Parathyroid adenoma (tissue), 2 donors: ENCODE results near the gene KLF12.

Experiments
- H2AFZ ChIP-seq: fragments of 300-600 bp; sonication (generic); one replicate; pipeline ENCODE4 v1.7.0; 2017; ENCODE audit warnings: antibody characterized with exemption, mild to moderate bottlenecking
- H3K27ac ChIP-seq: fragments of 300-600 bp; sonication (generic); one replicate; pipeline ENCODE4 v1.7.0; 2017
- H3K27me3 ChIP-seq: fragments of 300-600 bp; sonication (generic); one replicate; pipeline ENCODE4 v1.7.0; 2017; ENCODE audit warnings: low read length; ENCODE audit not compliant: control insufficient read depth, insufficient read depth
- H3K36me3 ChIP-seq: fragments of 300-600 bp; sonication (generic); one replicate; pipeline ENCODE4 v1.7.0; 2017; ENCODE audit warnings: low read length; ENCODE audit not compliant: control insufficient read depth, insufficient read depth
- H3K4me1 ChIP-seq: fragments of 300-600 bp; sonication (generic); one replicate; pipeline ENCODE4 v1.7.0; 2017; ENCODE audit warnings: control low read depth
- H3K4me2 ChIP-seq: fragments of 300-600 bp; sonication (generic); one replicate; pipeline ENCODE4 v1.7.0; 2017; ENCODE audit warnings: low read length
- H3K4me3 ChIP-seq: fragments of 300-600 bp; sonication (generic); one replicate; pipeline ENCODE4 v1.7.0; 2017; ENCODE audit warnings: low read depth, low read length
- H3K79me2 ChIP-seq: fragments of 300-600 bp; sonication (generic); one replicate; pipeline ENCODE4 v1.7.0; 2017; ENCODE audit warnings: control low read depth
- H3K9ac ChIP-seq: fragments of 300-600 bp; sonication (generic); one replicate; pipeline ENCODE4 v1.7.0; 2017; ENCODE audit warnings: mild to moderate bottlenecking
- H3K9me3 ChIP-seq: fragments of 300-600 bp; sonication (generic); one replicate; pipeline ENCODE4 v1.7.0; 2017; ENCODE audit warnings: low read length; ENCODE audit not compliant: control insufficient read depth
- TF ChIP-seq, protein P1 (sequence below): fragments of 300-600 bp; sonication (generic); IDR thresholded peaks from one replicate; pipeline ENCODE4 v1.7.0; 2017; ENCODE audit warnings: antibody characterized with exemption, mild to moderate bottlenecking
- donor health status: primary hyperparathyroidism.

KLF12 gene

DNA sequence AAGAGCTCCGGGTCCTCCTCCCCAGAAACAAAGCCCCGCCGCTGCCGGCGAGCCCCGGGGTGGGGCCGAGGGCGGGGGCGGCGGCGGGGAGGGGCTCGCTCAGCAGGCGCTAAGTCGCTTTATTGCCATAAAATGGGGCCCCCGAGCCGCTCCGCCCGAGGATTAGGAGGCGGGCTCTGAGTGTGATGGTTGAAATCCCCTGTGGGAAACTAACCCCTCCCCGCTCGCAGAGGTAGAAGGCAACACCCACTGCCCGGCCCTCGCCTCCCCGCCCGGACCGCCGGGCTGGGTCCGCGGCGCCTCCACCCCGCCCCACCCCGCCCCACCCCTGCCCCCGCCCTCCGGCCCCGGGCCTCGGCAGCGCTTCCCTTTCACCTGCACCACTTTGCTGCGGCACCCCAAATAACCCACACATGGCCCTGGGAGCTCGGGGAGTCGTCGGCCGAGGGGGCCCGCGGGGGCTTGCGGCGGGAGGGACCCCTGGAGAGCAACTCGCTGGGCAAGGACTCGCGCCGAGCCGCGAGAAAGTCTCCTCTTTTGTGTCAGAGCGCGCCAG, at the start of gene KLF12:
Gene KLF12 (minus strand): TSS at position 184 of the 556 bp plus-strand sequence.
- H3K4me3 ChIP-seq = peak within 1 kb of the TSS; percentile 64
- no peak within 1 kb of the TSS for H3K9ac ChIP-seq
- no peaks in the 10 kb centered on the region for H3K9me3 ChIP-seq
- H3K36me3 ChIP-seq = no peaks in the 10 kb centered on the region
- no peaks in the 10 kb centered on the region for H3K79me2 ChIP-seq
- no peaks in the 10 kb centered on the region for H3K27me3 ChIP-seq
- no peaks in the 10 kb centered on the region for H3K4me1 ChIP-seq
- TF ChIP-seq, protein P1, sequence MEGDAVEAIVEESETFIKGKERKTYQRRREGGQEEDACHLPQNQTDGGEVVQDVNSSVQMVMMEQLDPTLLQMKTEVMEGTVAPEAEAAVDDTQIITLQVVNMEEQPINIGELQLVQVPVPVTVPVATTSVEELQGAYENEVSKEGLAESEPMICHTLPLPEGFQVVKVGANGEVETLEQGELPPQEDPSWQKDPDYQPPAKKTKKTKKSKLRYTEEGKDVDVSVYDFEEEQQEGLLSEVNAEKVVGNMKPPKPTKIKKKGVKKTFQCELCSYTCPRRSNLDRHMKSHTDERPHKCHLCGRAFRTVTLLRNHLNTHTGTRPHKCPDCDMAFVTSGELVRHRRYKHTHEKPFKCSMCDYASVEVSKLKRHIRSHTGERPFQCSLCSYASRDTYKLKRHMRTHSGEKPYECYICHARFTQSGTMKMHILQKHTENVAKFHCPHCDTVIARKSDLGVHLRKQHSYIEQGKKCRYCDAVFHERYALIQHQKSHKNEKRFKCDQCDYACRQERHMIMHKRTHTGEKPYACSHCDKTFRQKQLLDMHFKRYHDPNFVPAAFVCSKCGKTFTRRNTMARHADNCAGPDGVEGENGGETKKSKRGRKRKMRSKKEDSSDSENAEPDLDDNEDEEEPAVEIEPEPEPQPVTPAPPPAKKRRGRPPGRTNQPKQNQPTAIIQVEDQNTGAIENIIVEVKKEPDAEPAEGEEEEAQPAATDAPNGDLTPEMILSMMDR = no peak
- peak within 1 kb of the TSS; percentile 93 for H2AFZ ChIP-seq
- peak within 1 kb of the TSS; percentile 83 for H3K4me2 ChIP-seq
- peak within 1 kb of the TSS; percentile 74 for H3K27ac ChIP-seq

DNA sequence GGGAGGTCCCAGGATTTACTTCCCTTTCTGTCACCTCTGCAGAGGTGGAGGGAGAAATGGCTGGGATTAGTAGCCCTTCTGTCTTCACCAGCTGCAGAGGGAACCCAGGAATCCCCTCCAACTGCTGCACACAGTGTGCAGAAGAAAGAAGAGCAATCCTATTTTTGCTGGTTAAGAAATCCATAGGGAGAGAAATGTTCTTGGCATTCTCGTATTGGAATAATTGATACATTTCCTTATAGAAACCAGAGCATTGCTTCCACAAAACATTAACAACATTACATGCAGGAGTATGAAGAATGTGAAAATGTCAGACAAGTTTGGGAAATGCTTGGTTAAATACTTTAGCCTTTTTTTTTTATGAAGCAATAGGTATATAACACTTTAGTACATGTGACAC, 48.3 kb upstream of the KLF12 start:
- H3K79me2 ChIP-seq = no peaks in the 10 kb centered on the region
- H3K9me3 ChIP-seq = no peaks in the 10 kb centered on the region
- H3K9ac ChIP-seq = no peak overlapping the region
- H3K4me2 ChIP-seq = no peak overlapping the region
- no peaks in the 10 kb centered on the region for H3K27me3 ChIP-seq
- no peaks in the 10 kb centered on the region for H3K36me3 ChIP-seq
- H3K27ac ChIP-seq = no peak overlapping the region
- H3K4me3 ChIP-seq = no peak overlapping the region
- H3K4me1 ChIP-seq = no peaks in the 10 kb centered on the region
- H2AFZ ChIP-seq = no peak overlapping the region
- TF ChIP-seq, protein P1 = no peak

DNA sequence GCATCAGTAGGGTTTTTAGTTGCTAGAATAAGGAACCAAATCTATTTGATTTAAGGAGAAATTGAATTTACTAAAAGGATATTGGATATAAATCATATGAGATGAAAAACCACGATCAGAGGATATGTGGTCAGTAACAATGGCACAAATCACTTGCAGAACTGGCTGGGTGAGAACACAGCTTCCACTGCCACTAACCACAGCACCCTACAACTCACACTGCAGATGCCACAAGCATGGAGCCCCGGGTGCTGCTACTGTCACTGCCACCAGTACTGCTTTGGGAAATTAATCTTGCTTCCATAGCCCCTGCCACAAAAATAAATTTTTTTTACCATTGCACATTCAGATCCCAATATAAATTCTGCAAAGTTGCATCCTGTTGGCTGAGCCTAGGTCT, 40.6 kb upstream of the KLF12 start:
- Histone ChIP-seq H3K4me3 (no peak overlapping the region), H3K9ac (no peak overlapping the region), H3K9me3 (no peaks in the 10 kb centered on the region), H3K4me1 (no peaks in the 10 kb centered on the region), H3K27ac (no peak overlapping the region), H3K27me3 (no peaks in the 10 kb centered on the region), H3K79me2 (no peaks in the 10 kb centered on the region), H3K36me3 (no peaks in the 10 kb centered on the region), H3K4me2 (no peak overlapping the region), H2AFZ (no peak overlapping the region)
- TF ChIP-seq, protein P1 = no peak

DNA sequence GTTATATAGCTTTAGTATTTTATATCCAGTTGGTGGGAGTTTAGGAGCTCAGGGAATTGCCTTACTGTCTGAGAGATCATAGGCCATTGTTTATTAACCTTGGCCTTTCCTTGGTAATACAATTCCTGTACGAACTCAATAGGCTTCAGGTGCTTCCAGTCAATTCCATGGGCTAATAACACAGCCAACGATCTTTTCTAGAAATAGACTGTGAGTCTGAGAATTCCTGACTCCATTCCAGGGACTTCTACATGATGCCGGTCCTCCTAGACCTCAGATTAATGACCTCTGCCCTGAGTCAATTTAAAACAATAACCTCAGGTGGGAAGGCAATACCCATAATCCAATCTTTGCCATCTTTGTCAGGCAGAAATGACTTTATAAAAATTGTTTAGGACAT, 39.6 kb upstream of the KLF12 start:
- H3K79me2 ChIP-seq = no peaks in the 10 kb centered on the region
- no peaks in the 10 kb centered on the region for H3K9me3 ChIP-seq
- no peaks in the 10 kb centered on the region for H3K4me1 ChIP-seq
- no peaks in the 10 kb centered on the region for H3K27me3 ChIP-seq
- H3K27ac ChIP-seq = no peak overlapping the region
- H3K4me3 ChIP-seq = no peak overlapping the region
- TF ChIP-seq, protein P1 = no peak
- no peaks in the 10 kb centered on the region for H3K36me3 ChIP-seq
- H2AFZ ChIP-seq = no peak overlapping the region
- H3K4me2 ChIP-seq = no peak overlapping the region
- no peak overlapping the region for H3K9ac ChIP-seq

DNA sequence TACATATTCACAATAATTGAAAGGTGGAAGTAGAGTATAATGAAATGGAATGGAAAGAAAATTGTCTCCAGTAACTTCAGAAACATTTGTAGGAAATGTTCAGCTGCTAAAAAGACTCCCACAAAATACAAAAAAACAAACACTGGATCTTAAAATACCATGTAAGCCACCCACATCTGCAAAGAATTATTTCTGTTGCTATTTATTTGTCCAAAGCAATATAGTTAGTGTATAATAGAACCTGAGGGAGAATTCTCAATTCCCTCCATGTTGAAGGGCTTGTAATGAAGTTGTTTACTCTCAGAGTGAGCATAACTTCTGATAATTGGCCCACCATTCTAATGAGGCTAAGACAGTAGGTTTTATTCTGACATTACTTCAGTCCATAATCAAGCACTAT, 37.4 kb upstream of the KLF12 start:
- Histone ChIP-seq H3K4me1 (no peaks in the 10 kb centered on the region), H3K79me2 (no peaks in the 10 kb centered on the region), H3K27ac (no peak overlapping the region), H3K27me3 (no peaks in the 10 kb centered on the region), H3K9ac (no peak overlapping the region), H3K36me3 (no peaks in the 10 kb centered on the region), H3K4me2 (no peak overlapping the region), H3K4me3 (no peak overlapping the region), H3K9me3 (no peaks in the 10 kb centered on the region), H2AFZ (no peak overlapping the region)
- TF ChIP-seq, protein P1 = no peak
